AG10803 (cell line): ENCODE data around the gene MTUS2.

Experiments used
- DNase-seq: peaks from one replicate; pipeline ENCODE4 v3.0.0; 2010; ENCODE audit warnings: low read depth
- H3K4me3 ChIP-seq: 2 replicates; pipeline ENCODE4 v1.5.1; 2011; ENCODE audit warnings: mild to moderate bottlenecking, low read length, control low read depth
- CTCF ChIP-seq: conservative IDR thresholded peaks from 2 replicates; pipeline ENCODE4 v1.5.1; 2011; ENCODE audit warnings: mild to moderate bottlenecking, low read length, control low read depth, inconsistent platforms

MTUS2 gene

GRCh38 chr13:28866932-28867331 is 46.8 kb downstream of the MTUS2 start:
- DNase-seq: no peak
- H3K4me3 ChIP-seq: no peak overlapping the region
- TF ChIP-seq CTCF: no peak

GRCh38 chr13:28867564-28867963 is 47.4 kb downstream of the MTUS2 start:
- no peak for TF ChIP-seq CTCF
- no peak overlapping the region for H3K4me3 ChIP-seq
- no peak for DNase-seq

- DNase-seq: no peak
- no peak for TF ChIP-seq CTCF
- no peak overlapping the region for H3K4me3 ChIP-seq
Measured at GRCh38 chr13:28872427-28873176, 52.5 kb downstream of the MTUS2 start.

DNA sequence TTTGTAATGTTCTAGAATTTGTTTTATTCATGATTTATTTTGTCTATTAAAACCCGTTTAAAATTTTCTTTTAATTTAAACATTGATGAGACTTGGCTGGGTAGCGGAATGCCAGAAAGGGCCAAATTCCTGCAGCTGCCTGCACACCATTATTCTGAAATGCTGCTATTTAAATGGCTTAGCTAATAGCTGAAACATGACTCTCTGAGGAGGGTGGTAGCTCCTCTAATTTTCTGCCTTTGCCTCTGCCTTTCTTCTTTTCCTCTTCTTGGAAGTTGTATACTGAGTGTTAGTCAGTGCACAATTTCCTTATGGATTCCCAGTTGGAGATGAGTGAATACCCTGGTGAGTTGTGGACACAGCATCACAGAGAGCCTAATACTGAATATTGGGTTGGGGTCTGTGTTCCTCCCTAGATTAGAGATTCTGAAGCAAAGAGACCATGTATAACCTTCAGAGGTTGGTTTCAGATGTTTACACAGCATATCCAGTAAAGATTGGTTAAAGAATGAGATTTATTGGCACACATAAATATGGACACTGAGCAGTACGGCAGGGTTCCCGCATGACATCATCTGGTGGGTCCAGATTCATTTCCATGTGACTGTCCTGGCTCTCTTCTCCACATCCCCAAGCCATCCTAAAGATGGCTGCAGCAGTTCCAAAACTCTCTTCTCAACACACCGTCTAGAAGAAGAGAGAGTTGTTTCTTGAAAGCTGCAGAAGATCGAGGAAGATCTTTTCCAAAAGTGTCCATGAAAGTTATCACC is 55.9 kb downstream of the MTUS2 start:
- TF ChIP-seq CTCF: no peak
- H3K4me3 ChIP-seq: no peak overlapping the region
- DNase-seq: no peak

GRCh38 chr13:28877408-28877807 is 57.3 kb downstream of the MTUS2 start:
- no peak for DNase-seq
- H3K4me3 ChIP-seq: no peak overlapping the region
- no peak for TF ChIP-seq CTCF

DNA sequence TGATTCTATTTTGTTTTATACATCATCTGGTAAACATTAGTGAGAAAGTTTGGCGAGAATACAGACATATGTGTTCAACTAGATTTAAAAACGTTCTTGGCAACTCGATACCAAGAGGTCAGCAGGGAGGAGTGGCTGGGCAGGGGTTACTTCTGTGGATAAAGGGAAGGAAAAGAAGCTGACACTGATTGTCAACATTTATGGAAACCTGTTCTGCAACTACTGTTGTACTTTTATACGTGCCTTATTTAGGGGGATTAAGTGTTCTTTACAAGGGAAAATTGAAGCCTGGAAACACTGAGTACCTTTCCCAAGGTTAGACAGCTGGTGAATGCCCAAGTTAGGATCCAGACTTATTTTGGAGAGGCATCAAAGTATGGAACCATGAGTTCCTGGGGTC is 65.0 kb downstream of the MTUS2 start:
- no peak for TF ChIP-seq CTCF

More for the DNA sequence above, 65.0 kb downstream of the MTUS2 start:
- no peak overlapping the region for H3K4me3 ChIP-seq
- no peak for DNase-seq
